Omental fat pad (tissue), 4 donors: ENCODE measurements around the gene RNF182. TPM values are rescaled to one million over a fixed set of nuclear protein-coding genes. Genes with fewer than 3 reads are reported as not detected.

ENCODE experiments used
- total RNA-seq, 4 donors: library from RNA; depleted of rRNA; stranded (reverse); fragments of >200 nt; gene quantifications; one replicate each; pipeline ENCODE4 v1.1.0, GENCODE V29; 2016

The RNF182 gene
- total RNA-seq, 4 donors from 2014 or later = 0.96 to 2.1 (median 1.9) TPM; not detected in 1

Other genes with a start within 250 kb of the RNF182 start
- 10 to 100 TPM; 28.8 to 35.6 (median 32.3) TPM for gene RANBP9, start 213.1 kb upstream of the RNF182 start, total RNA-seq
- gene MCUR1, start 110.4 kb upstream of the RNF182 start, total RNA-seq = 10 to 100 TPM in 3 of 4 donors, 1 to 10 TPM in 1; 7.7 to 12.3 (median 11.8) TPM
- gene CD83, start 192.8 kb downstream of the RNF182 start, total RNA-seq = 10 to 100 TPM in 2 of 4 donors, 1 to 10 TPM in 2; 4.9 to 20.4 (median 12.4) TPM